Measurements from ENCODE around the gene CCDC57.

CCDC57 gene

GRCh38 chr17:82082456-82082855 is 130.2 kb downstream of the CCDC57 start:
- Histone ChIP-seq H3K4me3 (ENCODE audit: low read depth, low read length) (no peak overlapping the region), H3K9me3 (ENCODE audit: control insufficient read depth, insufficient read depth, low read length) (no peaks in the 10 kb centered on the region), H3K36me3 (ENCODE audit: control insufficient read depth, insufficient read depth, low read length) (peaks cover 88% of the 10 kb centered on the region), H3K4me1 (ENCODE audit: control insufficient read depth, insufficient read depth, low read length) (no peaks in the 10 kb centered on the region), H3K27me3 (ENCODE audit: control insufficient read depth, insufficient read depth, low read length) (no peaks in the 10 kb centered on the region), H3K9ac (ENCODE audit: low read depth, low read length) (no peak overlapping the region)

GRCh38 chr17:82081966-82082365 is 130.7 kb downstream of the CCDC57 start:
- Histone ChIP-seq H3K4me3 (ENCODE audit: low read depth, low read length) (no peak overlapping the region), H3K36me3 (ENCODE audit: control insufficient read depth, insufficient read depth, low read length) (peaks cover 83% of the 10 kb centered on the region), H3K27me3 (ENCODE audit: control insufficient read depth, insufficient read depth, low read length) (no peaks in the 10 kb centered on the region)

GRCh38 chr17:82081546-82081945 is 131.1 kb downstream of the CCDC57 start:
- peaks cover 79% of the 10 kb centered on the region for H3K36me3 ChIP-seq (ENCODE audit: control insufficient read depth, insufficient read depth, low read length)
- no peaks in the 10 kb centered on the region for H3K4me1 ChIP-seq (ENCODE audit: control insufficient read depth, insufficient read depth, low read length)
- H3K9ac ChIP-seq (ENCODE audit: low read depth, low read length), result no peak overlapping the region
- no peaks in the 10 kb centered on the region for H3K9me3 ChIP-seq (ENCODE audit: control insufficient read depth, insufficient read depth, low read length)
- no peaks in the 10 kb centered on the region for H3K27me3 ChIP-seq (ENCODE audit: control insufficient read depth, insufficient read depth, low read length)
- no peak overlapping the region for H3K4me3 ChIP-seq (ENCODE audit: low read depth, low read length)

More at GRCh38 chr17:82081966-82082365, 130.7 kb downstream of the CCDC57 start:
- Histone ChIP-seq H3K9ac (ENCODE audit: low read depth, low read length) (no peak overlapping the region), H3K9me3 (ENCODE audit: control insufficient read depth, insufficient read depth, low read length) (no peaks in the 10 kb centered on the region), H3K4me1 (ENCODE audit: control insufficient read depth, insufficient read depth, low read length) (no peaks in the 10 kb centered on the region)

- Histone ChIP-seq H3K4me1 (ENCODE audit: control insufficient read depth, insufficient read depth, low read length) (no peaks in the 10 kb centered on the region), H3K9ac (ENCODE audit: low read depth, low read length) (no peak overlapping the region), H3K36me3 (ENCODE audit: control insufficient read depth, insufficient read depth, low read length) (peaks cover 73% of the 10 kb centered on the region), H3K9me3 (ENCODE audit: control insufficient read depth, insufficient read depth, low read length) (no peaks in the 10 kb centered on the region), H3K4me3 (ENCODE audit: low read depth, low read length) (no peak overlapping the region), H3K27me3 (ENCODE audit: control insufficient read depth, insufficient read depth, low read length) (no peaks in the 10 kb centered on the region)
These were observed 131.7 kb downstream of the CCDC57 start for GRCh38 chr17:82080789-82081464.

- peaks cover 66% of the 10 kb centered on the region for H3K36me3 ChIP-seq (ENCODE audit: control insufficient read depth, insufficient read depth, low read length)
- no peaks in the 10 kb centered on the region for H3K4me1 ChIP-seq (ENCODE audit: control insufficient read depth, insufficient read depth, low read length)
- no peaks in the 10 kb centered on the region for H3K27me3 ChIP-seq (ENCODE audit: control insufficient read depth, insufficient read depth, low read length)
- no peak overlapping the region for H3K4me3 ChIP-seq (ENCODE audit: low read depth, low read length)
- no peaks in the 10 kb centered on the region for H3K9me3 ChIP-seq (ENCODE audit: control insufficient read depth, insufficient read depth, low read length)
- no peak overlapping the region for H3K9ac ChIP-seq (ENCODE audit: low read depth, low read length)
These were observed 132.4 kb downstream of the CCDC57 start for GRCh38 chr17:82080048-82080788.

- Histone ChIP-seq H3K4me3 (ENCODE audit: low read depth, low read length) (no peak overlapping the region), H3K9me3 (ENCODE audit: control insufficient read depth, insufficient read depth, low read length) (no peaks in the 10 kb centered on the region), H3K4me1 (ENCODE audit: control insufficient read depth, insufficient read depth, low read length) (no peaks in the 10 kb centered on the region), H3K36me3 (ENCODE audit: control insufficient read depth, insufficient read depth, low read length) (peaks cover 55% of the 10 kb centered on the region), H3K27me3 (ENCODE audit: control insufficient read depth, insufficient read depth, low read length) (no peaks in the 10 kb centered on the region), H3K9ac (ENCODE audit: low read depth, low read length) (no peak overlapping the region)
These were observed 133.5 kb downstream of the CCDC57 start for GRCh38 chr17:82079001-82079677.

- peaks cover 48% of the 10 kb centered on the region for H3K36me3 ChIP-seq (ENCODE audit: control insufficient read depth, insufficient read depth, low read length)
- H3K9ac ChIP-seq (ENCODE audit: low read depth, low read length), result no peak overlapping the region
- H3K27me3 ChIP-seq (ENCODE audit: control insufficient read depth, insufficient read depth, low read length), result no peaks in the 10 kb centered on the region
- H3K4me1 ChIP-seq (ENCODE audit: control insufficient read depth, insufficient read depth, low read length), result no peaks in the 10 kb centered on the region
- no peak overlapping the region for H3K4me3 ChIP-seq (ENCODE audit: low read depth, low read length)
- H3K9me3 ChIP-seq (ENCODE audit: control insufficient read depth, insufficient read depth, low read length), result no peaks in the 10 kb centered on the region
These were observed 134.2 kb downstream of the CCDC57 start for GRCh38 chr17:82078433-82078832.

- H3K9ac ChIP-seq (ENCODE audit: low read depth, low read length), result no peak overlapping the region
- no peaks in the 10 kb centered on the region for H3K4me1 ChIP-seq (ENCODE audit: control insufficient read depth, insufficient read depth, low read length)
- H3K9me3 ChIP-seq (ENCODE audit: control insufficient read depth, insufficient read depth, low read length), result no peaks in the 10 kb centered on the region
- H3K36me3 ChIP-seq (ENCODE audit: control insufficient read depth, insufficient read depth, low read length), result peaks cover 42% of the 10 kb centered on the region
- no peak overlapping the region for H3K4me3 ChIP-seq (ENCODE audit: low read depth, low read length)
- H3K27me3 ChIP-seq (ENCODE audit: control insufficient read depth, insufficient read depth, low read length), result no peaks in the 10 kb centered on the region
These were observed 134.9 kb downstream of the CCDC57 start for GRCh38 chr17:82077617-82078358.

GRCh38 chr17:82076785-82077591 is 135.7 kb downstream of the CCDC57 start:
- Histone ChIP-seq H3K36me3 (ENCODE audit: control insufficient read depth, insufficient read depth, low read length) (peaks cover 34% of the 10 kb centered on the region), H3K4me3 (ENCODE audit: low read depth, low read length) (no peak overlapping the region), H3K4me1 (ENCODE audit: control insufficient read depth, insufficient read depth, low read length) (no peaks in the 10 kb centered on the region), H3K27me3 (ENCODE audit: control insufficient read depth, insufficient read depth, low read length) (no peaks in the 10 kb centered on the region), H3K9ac (ENCODE audit: low read depth, low read length) (no peak overlapping the region), H3K9me3 (ENCODE audit: control insufficient read depth, insufficient read depth, low read length) (no peaks in the 10 kb centered on the region)

- no peaks in the 10 kb centered on the region for H3K4me1 ChIP-seq (ENCODE audit: control insufficient read depth, insufficient read depth, low read length)
- H3K4me3 ChIP-seq (ENCODE audit: low read depth, low read length), result no peak overlapping the region
- no peaks in the 10 kb centered on the region for H3K9me3 ChIP-seq (ENCODE audit: control insufficient read depth, insufficient read depth, low read length)
- H3K27me3 ChIP-seq (ENCODE audit: control insufficient read depth, insufficient read depth, low read length), result no peaks in the 10 kb centered on the region
- H3K36me3 ChIP-seq (ENCODE audit: control insufficient read depth, insufficient read depth, low read length), result peaks cover 31% of the 10 kb centered on the region
- H3K9ac ChIP-seq (ENCODE audit: low read depth, low read length), result no peak overlapping the region
These were observed 136.4 kb downstream of the CCDC57 start for GRCh38 chr17:82076018-82076784.
